HEK293T (cell line): ENCODE measurements around the gene LTBP2.

Experiments used
- ELF4 ChIP-seq: fragments of 450-650 bp; IDR thresholded peaks from 2 replicates; pipeline ENCODE4 v1.6.1; 2017; ENCODE audit warnings: antibody characterized with exemption
- FOXK2 ChIP-seq: fragments of 450-650 bp; IDR thresholded peaks from 2 replicates; pipeline ENCODE4 v1.6.1; 2016; ENCODE audit warnings: mild to moderate bottlenecking
- FOXM1 ChIP-seq: fragments of 450-650 bp; IDR thresholded peaks from 2 replicates; pipeline ENCODE4 v1.6.1; 2017; ENCODE audit warnings: mild to moderate bottlenecking, borderline replicate concordance
- SP1 ChIP-seq: fragments of 450-650 bp; IDR thresholded peaks from 2 replicates; pipeline ENCODE4 v1.6.1; 2017

- TF ChIP-seq FOXM1: no peak
- TF ChIP-seq SP1: no peak
- TF ChIP-seq ELF4: no peak
- TF ChIP-seq FOXK2: no peak
Measured at GRCh38 chr14:74475678-74476077, 136.4 kb downstream of the LTBP2 start.
